ENCODE data around the gene EPG5. TPM values are rescaled to one million over a fixed set of nuclear protein-coding genes. Genes with fewer than 3 reads are reported as not detected.

EPG5 gene
- polyA plus RNA-seq, 1 donor, result 33.6 TPM

- DNase-seq, result no peak
Measured at GRCh38 chr18:45802814-45803492, 164.2 kb downstream of the EPG5 start.

GRCh38 chr18:45801416-45802004 lies 165.6 kb downstream of the EPG5 start:
- DNase-seq, result no peak

Other genes with a start within 250 kb of the EPG5 start
- gene SLC14A1, start 243.1 kb downstream of the EPG5 start, polyA plus RNA-seq (ENCODE audit: insufficient read length), result 1.7 TPM
- 0.50 TPM for gene SIGLEC15, start 141.7 kb downstream of the EPG5 start, polyA plus RNA-seq (ENCODE audit: insufficient read length)
- 17.1 TPM for gene PSTPIP2, start 104.9 kb upstream of the EPG5 start, polyA plus RNA-seq (ENCODE audit: insufficient read length)
- 771 TPM for gene ATP5F1A, start 131.0 kb upstream of the EPG5 start, polyA plus RNA-seq (ENCODE audit: insufficient read length)
- 54.2 TPM for gene HAUS1, start 137.1 kb upstream of the EPG5 start, polyA plus RNA-seq (ENCODE audit: insufficient read length)